A549 treated with CpdA at 1 μM for 4 hours (cell line): ENCODE data around the gene MYORG. TPM values are rescaled to one million over a fixed set of nuclear protein-coding genes. Genes with fewer than 3 reads are reported as not detected.

Source experiments
- total RNA-seq: library from RNA; stranded (reverse); fragments of 200-300 nt; extraction: Qiagen RNA extraction; gene quantifications from 5 replicates; pipeline ENCODE4 v1.2.3, GENCODE V29; 2022; ENCODE audit warnings: low read depth

Gene MYORG
- 3.1 to 4.2 TPM (median 3.9 TPM) in 5 replicates for total RNA-seq

GRCh38 chr9:34376596-34377403 lies at the start of gene MYORG:
TSS of gene MYORG (minus strand) at chr9:34376898. CDS start at chr9:34372943, 3,955 bp downstream.

GRCh38 chr9:34328987-34329832 lies 47.5 kb downstream of the MYORG start, which contains the start of the genes KIF24 and NUDT2:
TSS of gene KIF24 (minus strand) at chr9:34329268. CDS start at chr9:34311346, 17,922 bp downstream.
TSS of gene NUDT2 (plus strand) at chr9:34329569. CDS start at chr9:34339040, 9,471 bp downstream.

Other genes with a start within 250 kb of the MYORG start
- 37.5 to 46.6 TPM (median 41.0 TPM) in 5 replicates for gene UBAP1, start 197.9 kb downstream of the MYORG start, total RNA-seq
- 3.4 to 3.8 TPM (median 3.6 TPM) in 5 replicates for gene KIF24, start 47.6 kb downstream of the MYORG start, total RNA-seq
- 22.5 to 27.6 TPM (median 24.8 TPM) in 5 replicates for gene NUDT2, start 47.3 kb downstream of the MYORG start, total RNA-seq
- gene FAM219A, start 81.7 kb upstream of the MYORG start, total RNA-seq = 14.0 to 18.1 TPM (median 15.7 TPM) in 5 replicates
- 0.07 to 0.37 TPM (median 0.09 TPM) in 4 of 5 replicates, not detected in the other for gene DNAI1, start 81.9 kb upstream of the MYORG start, total RNA-seq
- 1.3 to 2.3 TPM (median 2.0 TPM) in 5 replicates for gene ENHO, start 146.1 kb upstream of the MYORG start, total RNA-seq
- gene CNTFR, start 212.8 kb upstream of the MYORG start, total RNA-seq = 0.08 to 0.19 TPM (median 0.10 TPM) in 5 replicates
- 39.7 to 50.3 TPM (median 43.1 TPM) in 5 replicates for gene RPP25L, start 235.2 kb upstream of the MYORG start, total RNA-seq
- 103 to 115 TPM (median 112 TPM) in 5 replicates for gene DCTN3, start 243.6 kb upstream of the MYORG start, total RNA-seq